Panc1 (cell line): ENCODE measurements around the gene ARFGEF2. TPM values are rescaled to one million over a fixed set of nuclear protein-coding genes. Genes with fewer than 3 reads are reported as not detected.

Source experiments
- ATAC-seq: fragments of 200-7000 bp; cut with Tn5 transposase; 2 replicates; pipeline ENCODE4 v1.9.1; 2020; ENCODE audit warnings: mild to moderate bottlenecking, moderate library complexity
- BruUV-seq: library from RNA; stranded (reverse); fragments of 400-500 nt; replicated peaks from 2 replicates; lab custom pipeline; 2021; lab: Mats Ljungman, UMichigan
- CTCF ChIA-PET: fragments of 300-600 bp; sonication (Branson Sonifier 250); formaldehyde crosslinking; loops from one replicate; lab custom pipeline; 2022; ENCODE audit warnings: antibody characterized with exemption; lab: Charles Lee
- POLR2A ChIA-PET: fragments of 300-600 bp; sonication (Branson Sonifier 250); formaldehyde crosslinking; loops from one replicate; lab custom pipeline; 2022; ENCODE audit warnings: antibody characterized with exemption; lab: Charles Lee
- DNase-seq: peaks from one replicate; pipeline ENCODE4 v3.0.0-alpha.2; 2010; ENCODE audit warnings: low read depth, low spot score
- H3K27ac ChIP-seq: 2 replicates; pipeline ENCODE4 v1.5.1; 2011; ENCODE audit warnings: mild to moderate bottlenecking, low read length, inconsistent platforms
- H3K27me3 ChIP-seq: fragments of 200-500 bp; sonication (Bioruptor generic); 2 replicates; pipeline ENCODE4 v1.6.0; 2014; ENCODE audit warnings: low read length, inconsistent platforms; ENCODE audit not compliant: control insufficient read depth, insufficient read depth
- H3K36me3 ChIP-seq: fragments of 200-500 bp; sonication (Bioruptor generic); 2 replicates; pipeline ENCODE4 v1.5.1; 2014; ENCODE audit warnings: inconsistent platforms, mild to moderate bottlenecking, low read length, moderate library complexity; ENCODE audit not compliant: control insufficient read depth, insufficient read depth
- H3K4me1 ChIP-seq: 2 replicates; pipeline ENCODE4 v1.5.1; 2011; ENCODE audit warnings: inconsistent platforms, mild to moderate bottlenecking, low read length, moderate library complexity; ENCODE audit not compliant: control insufficient read depth, insufficient read depth
- H3K4me3 ChIP-seq, 2 experiments: 2 replicates each; pipeline ENCODE4 v1.5.1; 2011 to 2012; ENCODE audit warnings: low read depth in 2 of 2, low read length in 2 of 2, mild to moderate bottlenecking in 2 of 2, inconsistent platforms in 1 of 2, moderate library complexity in 1 of 2
- H3K9me3 ChIP-seq: fragments of 200-500 bp; sonication (Bioruptor generic); 2 replicates; pipeline ENCODE4 v1.5.1; 2014; ENCODE audit warnings: low read depth, mild to moderate bottlenecking, inconsistent platforms, low read length, moderate library complexity; ENCODE audit not compliant: control insufficient read depth, insufficient read depth
- CTCF ChIP-seq: fragments of 450-650 bp; IDR thresholded peaks from 2 replicates; pipeline ENCODE4 v1.5.1; 2017; ENCODE audit warnings: mild to moderate bottlenecking
- POLR2AphosphoS5 ChIP-seq: IDR thresholded peaks from 2 replicates; pipeline ENCODE4 v1.6.1; 2012; ENCODE audit warnings: mild to moderate bottlenecking, low read depth, low read length, moderate library complexity
- REST ChIP-seq, 2 experiments: IDR thresholded peaks; 2 replicates each; pipeline ENCODE4 v1.6.1; 2011 to 2012; ENCODE audit warnings: low read depth in 2 of 2, control low read depth in 1 of 2, low read length in 1 of 2, mild to moderate bottlenecking in 1 of 2, moderate library complexity in 1 of 2; ENCODE audit not compliant: insufficient read depth in 1 of 2
- SIN3A ChIP-seq: IDR thresholded peaks from 2 replicates; pipeline ENCODE4 v1.6.1; 2012; ENCODE audit warnings: low read depth, mild to moderate bottlenecking, low read length, moderate library complexity, borderline replicate concordance; ENCODE audit not compliant: insufficient read depth
- TCF7L2 ChIP-seq: IDR thresholded peaks from 2 replicates; pipeline ENCODE4 v1.6.1; 2011; ENCODE audit warnings: mild to moderate bottlenecking, low read depth, low read length, inconsistent platforms
- in situ Hi-C: cut with HindIII; loops from 2 replicates; pipeline ENCODE4 v1.10.0; 2016; ENCODE audit warnings: low sequenced_read_pairs, low pct_unique_long_range_greater_than_20kb
- intact Hi-C: fragments of 100-400 bp; cut with micrococcal nuclease; formaldehyde crosslinking; loops from one replicate; pipeline ENCODE4 v1.10.0; 2022; ENCODE audit not compliant: unreplicated experiment
- total RNA-seq: library from RNA; stranded (reverse); gene quantifications from one replicate; pipeline ENCODE4 v1.2.1, GENCODE V29; 2021; ENCODE audit not compliant: unreplicated experiment

ARFGEF2 gene
- total RNA-seq, 1 experiment from 2014 or later, result 36.6 TPM

DNA sequence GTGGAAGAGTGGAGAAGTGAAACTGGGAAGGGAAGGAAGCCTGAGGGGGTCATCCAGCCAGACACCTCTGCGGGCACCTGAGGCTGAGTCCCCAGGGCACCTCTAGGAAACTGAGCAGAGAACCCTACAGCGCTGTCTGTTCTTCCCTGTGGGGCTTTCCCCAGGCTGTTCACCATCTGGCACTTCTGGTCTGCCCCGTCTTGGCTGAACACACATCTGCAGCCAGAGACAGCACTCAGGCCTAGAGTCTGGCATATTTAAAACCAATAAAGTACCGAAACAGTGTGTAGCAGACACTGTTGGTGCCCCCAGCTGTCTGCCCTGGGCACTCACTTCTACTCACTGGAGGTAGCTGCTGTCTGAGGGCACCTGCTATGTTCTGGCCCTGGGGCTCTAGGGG is 9.4 kb upstream of the ARFGEF2 start:
- ChIA-PET CTCF (no interaction called here), POLR2A (no interaction called here)
- no peak for TF ChIP-seq REST (IDR thresholded peaks at IDR 0.05; ENCODE audit: insufficient read depth in 1 of 2, low read depth in 2 of 2, low read length in 1 of 2)
- no peak for TF ChIP-seq CTCF
- no peak for TF ChIP-seq POLR2AphosphoS5
- TF ChIP-seq SIN3A, result no peak
- no peak for TF ChIP-seq TCF7L2
- H3K36me3 ChIP-seq, result no peaks in the 10 kb centered on the region
- no peak overlapping the region for H3K4me3 ChIP-seq
- intact Hi-C loops, result no loop called here
- H3K27ac ChIP-seq, result no peak overlapping the region
- ATAC-seq (peak; percentile 66; the same call in 1 of the 2 replicates), DNase-seq (no peak)
- no peaks in the 10 kb centered on the region for H3K27me3 ChIP-seq
- H3K4me1 ChIP-seq, result no peaks in the 10 kb centered on the region
- no peaks in the 10 kb centered on the region for H3K9me3 ChIP-seq
- no TSS peak for BruUV-seq
- in situ Hi-C loops, result no loop called here

GRCh38 chr20:48916699-48917098 is 4.8 kb upstream of the ARFGEF2 start:
- Histone ChIP-seq H3K27ac (no peak overlapping the region), H3K27me3 (no peaks in the 10 kb centered on the region), H3K9me3 (no peaks in the 10 kb centered on the region), H3K4me1 (peaks cover 11% of the 10 kb centered on the region), H3K4me3 (no peak overlapping the region), H3K36me3 (no peaks in the 10 kb centered on the region)
- ChIA-PET POLR2A (no interaction called here), CTCF (no interaction called here)
- no TSS peak for BruUV-seq
- in situ Hi-C loops (no loop called here), intact Hi-C loops (no loop called here)
- no peak for TF ChIP-seq TCF7L2
- DNase-seq (no peak), ATAC-seq (no peak)

DNA sequence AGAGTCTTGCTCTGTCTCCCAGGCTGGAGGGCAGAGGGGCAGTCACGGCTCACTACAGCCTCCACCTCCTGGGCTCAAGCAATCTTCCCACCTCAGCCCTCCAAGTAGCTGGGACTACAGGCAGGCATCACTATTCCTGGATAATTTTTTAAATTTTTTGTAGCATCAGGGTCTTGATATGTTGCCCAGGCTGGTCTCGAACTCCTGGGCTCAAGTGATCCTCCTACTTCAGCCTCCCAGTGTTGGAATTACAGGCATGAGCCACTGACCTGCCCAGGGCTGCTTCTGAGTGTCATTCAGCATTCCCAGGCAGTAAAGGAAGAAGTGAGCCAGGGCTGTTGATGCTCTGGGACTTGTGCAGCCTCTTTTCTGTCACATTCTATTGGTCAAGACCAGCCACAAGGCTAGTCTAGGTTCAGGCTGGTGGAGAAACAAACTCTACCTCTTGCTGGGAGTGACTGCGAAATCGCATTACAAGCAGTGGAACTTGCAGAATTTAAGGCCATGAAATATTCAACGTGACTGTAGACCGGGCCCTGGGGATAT is 2.1 kb upstream of the ARFGEF2 start:
- in situ Hi-C loops, result no loop called here
- POLR2A ChIA-PET, result no interaction called here
- Histone ChIP-seq H3K9me3 (no peaks in the 10 kb centered on the region), H3K27me3 (no peaks in the 10 kb centered on the region), H3K36me3 (peaks cover 3% of the 10 kb centered on the region; the same call in 1 of the 2 replicates), H3K27ac (no peak overlapping the region), H3K4me3 (no peak overlapping the region), H3K4me1 (peaks cover 27% of the 10 kb centered on the region)
- CTCF ChIA-PET, result no interaction called here
- TF ChIP-seq SIN3A, result no peak
- no peak for TF ChIP-seq POLR2AphosphoS5
- TF ChIP-seq TCF7L2, result no peak
- TF ChIP-seq REST (IDR thresholded peaks at IDR 0.05; ENCODE audit: insufficient read depth in 1 of 2, low read depth in 2 of 2, low read length in 1 of 2), result no peak
- TF ChIP-seq CTCF, result no peak
- intact Hi-C loops, result no loop called here
- BruUV-seq, result no TSS peak
- DNase-seq, result no peak
- ATAC-seq, result no peak
